Cerebellar nuclear complex (tissue), 1 donor: ENCODE measurements around the gene GALNT10.

Experiments used
- DNase-seq, 2 experiments: peaks; one replicate each; lab custom pipeline; 2025; lab: John Stamatoyannopoulos, UW

Gene GALNT10

DNA sequence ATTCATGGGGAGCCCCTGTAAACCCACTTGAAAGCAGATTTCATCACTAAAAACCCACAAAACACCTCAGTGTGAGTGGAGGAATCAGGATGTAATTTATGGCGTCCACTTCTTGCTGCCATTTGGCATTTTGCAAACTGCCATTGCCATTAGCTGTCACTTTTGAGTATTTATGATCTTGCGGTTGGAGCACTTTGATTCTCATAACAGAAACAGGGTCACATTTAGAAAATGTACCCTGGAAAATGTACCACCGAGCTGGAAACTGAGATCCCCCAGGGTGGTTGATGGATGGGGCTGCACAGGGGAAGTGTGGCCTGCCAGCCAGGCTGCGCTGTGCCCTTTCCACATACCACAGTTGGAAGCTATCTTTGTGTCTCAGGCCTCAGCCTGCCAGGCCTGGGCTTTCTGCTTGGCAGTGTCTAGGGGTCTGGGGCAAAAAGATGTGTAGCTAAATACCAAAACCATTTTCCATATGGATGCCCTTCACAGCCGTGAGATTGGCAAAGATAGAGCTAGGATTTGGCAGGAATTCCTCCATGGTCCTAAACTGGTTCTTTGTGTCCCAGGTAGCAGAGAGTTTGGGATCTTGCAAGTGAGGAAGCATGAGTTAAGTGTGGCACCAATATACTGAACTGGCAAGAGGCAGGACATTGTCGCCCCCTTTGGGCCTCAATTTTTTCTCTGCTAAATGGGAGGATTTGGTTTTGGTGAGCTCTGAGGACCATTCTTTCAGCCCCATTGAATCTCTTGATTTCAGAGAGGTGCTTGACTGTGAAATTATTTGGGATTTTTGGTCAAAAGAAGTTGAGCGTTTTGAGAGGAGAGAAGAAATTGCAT lies 46.2 kb downstream of the GALNT10 start:
- DNase-seq, result no peak

DNA sequence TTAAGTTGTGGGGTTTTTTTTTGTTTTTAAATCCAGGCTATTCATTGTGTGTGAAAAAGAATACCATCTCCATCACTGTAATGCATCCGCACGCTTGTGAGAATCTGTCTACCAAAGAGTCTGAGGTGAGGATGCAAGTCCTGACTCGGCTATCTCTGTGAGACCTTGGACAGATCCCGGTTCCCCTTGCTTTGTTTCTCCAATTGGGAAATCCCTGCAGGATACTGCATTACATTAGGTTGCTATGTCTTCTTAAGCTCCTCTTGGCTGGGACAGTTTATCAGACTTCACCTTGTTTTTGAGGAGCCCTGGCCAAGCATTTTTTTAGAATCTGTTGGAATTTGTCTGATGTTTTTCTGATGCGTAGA lies 46.8 kb downstream of the GALNT10 start:
- DNase-seq, result no peak

DNA sequence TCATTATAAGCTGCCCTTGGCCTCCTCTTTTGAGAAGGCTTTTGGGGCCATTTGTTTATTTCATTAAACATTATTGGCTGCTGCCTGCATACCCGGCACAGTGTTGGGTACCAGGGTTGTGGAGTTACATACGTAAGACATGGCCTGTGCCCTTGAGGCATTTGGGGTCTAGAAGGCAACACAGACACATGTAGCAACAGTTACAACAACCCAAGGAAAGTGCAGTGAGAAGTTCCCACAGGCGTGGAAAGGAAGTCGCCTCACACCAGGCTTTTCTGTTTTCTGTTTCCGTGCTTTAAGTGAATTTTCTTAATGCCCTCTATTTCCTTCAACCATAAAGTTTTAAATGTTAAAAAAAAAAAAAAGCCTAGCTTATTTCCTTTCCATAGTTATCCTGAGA lies 47.4 kb downstream of the GALNT10 start:
- no peak for DNase-seq

DNA sequence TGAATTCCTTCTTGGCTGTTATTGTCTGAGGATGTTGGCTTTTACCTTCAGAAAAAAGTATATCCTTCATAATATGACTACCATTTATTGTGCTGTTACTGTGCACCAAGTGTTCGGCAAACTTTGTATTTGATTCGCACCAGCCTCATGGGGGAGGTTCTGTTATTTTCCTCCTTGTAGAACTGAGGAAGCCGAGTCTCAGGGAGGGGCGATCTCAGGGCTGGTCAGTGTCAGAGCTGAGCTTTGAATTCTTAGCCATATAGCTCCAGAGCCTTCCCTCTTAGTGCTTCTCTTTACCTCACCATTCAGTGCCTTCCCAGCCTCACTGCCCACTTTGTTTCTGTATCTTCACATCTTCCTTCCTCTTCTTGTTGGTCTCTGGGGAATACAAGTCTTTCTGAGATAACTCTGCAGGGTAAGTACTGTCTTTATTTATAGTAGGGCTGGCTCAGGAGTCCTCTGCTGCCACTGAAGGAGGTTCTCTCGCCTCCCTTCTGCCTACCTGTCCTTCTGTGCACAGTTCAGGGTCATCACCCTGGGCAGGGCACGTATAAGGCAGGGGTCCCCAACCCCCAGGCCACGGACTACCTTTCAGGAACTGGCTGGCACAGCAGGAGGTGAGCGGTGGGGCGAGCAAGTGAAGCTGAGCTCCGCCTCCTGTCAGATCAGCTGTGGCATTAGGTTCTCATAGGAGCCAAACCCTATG lies 48.4 kb downstream of the GALNT10 start:
- DNase-seq, result no peak

DNA sequence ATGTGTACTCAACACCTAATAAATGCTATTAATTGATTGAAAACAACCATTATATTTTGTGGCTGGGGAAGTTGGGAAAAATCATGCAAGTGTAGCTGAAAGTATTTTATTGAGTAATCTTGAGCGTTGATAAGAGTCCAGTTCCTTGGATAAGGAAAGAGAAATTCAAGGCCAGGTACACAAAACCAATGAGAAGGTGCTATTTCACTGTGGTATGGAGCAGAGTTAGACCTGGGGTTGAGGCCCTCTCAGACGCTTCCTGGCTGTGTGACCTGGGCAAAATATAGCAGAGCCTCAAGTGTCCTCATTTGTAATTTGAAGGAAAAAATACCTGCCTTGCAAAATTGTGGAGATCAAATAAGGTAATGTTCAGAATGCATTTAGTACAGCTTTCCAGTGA lies 50.1 kb downstream of the GALNT10 start:
- no peak for DNase-seq

DNA sequence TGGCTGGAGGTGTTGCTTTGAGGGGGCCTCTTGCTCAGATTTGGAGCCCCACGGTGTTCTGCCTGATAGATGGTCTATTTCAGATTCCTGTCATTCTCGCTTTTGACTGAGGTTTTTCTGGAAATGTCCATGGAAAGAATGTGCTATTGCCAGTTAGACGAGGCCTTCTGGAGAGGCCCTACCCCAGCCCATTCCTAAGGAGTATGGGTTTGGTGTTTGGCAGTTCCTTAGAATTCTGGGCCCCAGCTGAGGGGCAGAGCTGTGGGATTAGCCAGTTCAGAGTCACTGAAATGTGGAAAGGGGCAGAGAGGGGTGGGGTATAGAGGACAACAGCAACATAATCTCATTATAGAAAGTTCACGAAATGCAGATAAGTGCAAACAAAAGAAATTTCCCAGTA lies 50.5 kb downstream of the GALNT10 start:
- no peak for DNase-seq

DNA sequence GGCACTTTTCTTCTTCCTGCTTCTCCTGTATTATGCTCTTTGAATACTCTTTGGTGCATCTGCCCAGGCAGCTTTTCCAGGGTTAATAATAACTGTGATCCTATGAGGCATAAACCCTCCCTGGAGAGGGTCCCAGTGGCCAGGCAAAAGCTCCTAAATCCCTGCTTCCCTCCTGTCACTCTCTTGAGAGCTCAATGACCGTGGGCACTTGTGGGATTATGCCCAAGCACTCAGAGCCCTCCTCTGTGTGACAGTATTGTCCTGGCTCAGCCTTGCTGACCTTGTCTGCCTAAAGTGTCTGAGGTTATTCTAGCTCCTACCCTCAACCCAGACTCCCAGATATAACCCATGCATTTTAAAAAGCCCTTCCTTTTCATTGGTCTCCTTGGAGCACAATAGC lies 51.9 kb downstream of the GALNT10 start:
- DNase-seq, result no peak

DNA sequence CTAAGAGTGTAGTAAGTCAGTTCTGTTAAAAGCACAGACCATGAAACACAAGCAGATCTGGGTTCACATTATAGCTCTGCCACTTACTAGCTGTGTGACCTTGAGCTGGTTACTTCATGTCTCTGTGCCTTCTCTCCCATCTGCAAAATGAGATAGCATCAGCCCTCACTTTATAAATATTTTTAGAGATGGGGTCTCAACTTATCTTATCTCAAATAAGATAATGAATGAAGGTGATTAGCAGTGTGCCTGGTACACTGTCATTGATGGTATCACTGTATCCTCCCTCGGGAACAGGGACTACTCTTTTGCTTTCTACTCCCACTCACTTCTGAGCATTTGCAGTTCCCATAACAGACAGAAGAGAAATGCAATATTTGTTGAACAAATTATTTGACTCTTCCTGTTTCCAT lies 52.4 kb downstream of the GALNT10 start:
- no peak for DNase-seq

DNA sequence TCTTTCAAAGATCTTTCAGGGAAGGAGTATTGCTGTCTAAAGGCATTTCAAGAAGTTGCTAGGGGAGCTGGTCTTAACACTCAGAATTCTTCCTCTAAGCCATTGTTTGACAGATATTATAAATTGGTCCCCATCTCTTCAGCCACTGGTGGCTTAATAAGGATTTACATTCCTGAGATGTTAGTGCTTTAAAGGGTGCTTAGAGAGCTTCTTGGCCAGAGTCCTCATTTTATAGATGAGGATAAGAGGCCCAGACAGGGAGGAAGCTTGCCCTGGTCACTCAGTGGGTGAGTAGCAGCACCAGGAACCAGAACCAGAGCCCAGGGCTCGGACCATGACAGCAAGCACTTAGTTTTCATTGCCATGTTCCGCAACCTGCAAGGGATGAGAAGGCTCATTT lies 53.2 kb downstream of the GALNT10 start:
- no peak for DNase-seq

DNA sequence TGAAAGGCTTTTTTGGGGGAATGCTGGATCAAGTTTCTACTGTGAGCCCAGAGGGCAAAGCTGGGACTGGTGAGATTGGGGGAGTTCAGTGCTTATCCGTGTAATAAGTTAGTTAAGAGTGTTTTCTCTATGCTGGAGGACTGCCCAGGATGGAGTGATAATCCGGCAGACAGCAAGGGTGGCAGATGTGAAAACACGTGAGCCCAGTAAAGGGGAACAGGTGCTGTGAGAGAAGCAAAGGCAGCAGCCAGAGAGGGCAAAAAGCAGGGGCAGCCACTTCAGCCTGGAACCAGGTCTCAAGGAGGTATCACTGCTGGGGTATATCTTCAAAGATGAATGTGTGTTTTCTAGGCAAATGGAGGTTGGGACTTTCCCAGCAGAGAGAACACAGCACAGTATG lies 53.9 kb downstream of the GALNT10 start:
- no peak for DNase-seq

DNA sequence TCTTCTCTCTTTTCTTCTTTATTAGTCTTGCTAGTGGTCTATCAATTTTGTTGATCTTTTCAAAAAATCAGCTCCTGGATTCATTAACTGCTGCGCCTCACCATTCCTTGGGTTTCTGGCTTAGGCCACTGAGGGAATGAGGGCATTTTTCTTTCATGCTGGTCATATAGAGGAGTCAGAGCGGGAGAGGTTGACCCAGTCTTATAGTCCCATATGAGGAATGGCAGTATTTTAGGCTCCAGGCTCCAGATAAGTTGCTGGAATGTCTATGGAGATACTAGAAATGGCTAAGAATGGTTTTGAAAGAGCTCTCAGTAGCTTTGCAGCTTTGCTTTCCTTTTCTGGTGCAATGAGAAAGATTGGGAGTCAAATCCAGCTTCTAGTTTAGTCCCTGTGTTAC lies 58.2 kb downstream of the GALNT10 start:
- no peak for DNase-seq

DNA sequence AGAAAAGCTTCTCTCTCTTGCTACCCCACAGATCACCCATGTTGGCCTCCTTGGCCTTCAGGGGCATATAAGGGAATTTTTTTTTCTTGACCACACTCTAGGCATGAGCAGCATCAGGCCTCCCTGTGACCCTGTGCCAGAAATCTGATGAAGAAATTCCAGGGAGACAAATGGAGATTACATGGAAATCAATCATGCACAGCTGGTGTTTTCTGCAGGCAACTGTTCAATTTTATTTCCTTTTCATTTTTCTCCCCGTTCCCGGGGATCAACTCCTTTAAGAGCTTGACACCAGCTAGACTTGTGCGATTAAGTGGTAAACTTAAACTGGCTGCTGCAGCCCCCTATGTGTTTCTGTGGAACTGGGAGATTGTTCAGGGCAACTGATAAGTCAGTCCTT lies 59.3 kb downstream of the GALNT10 start:
- no peak for DNase-seq

DNA sequence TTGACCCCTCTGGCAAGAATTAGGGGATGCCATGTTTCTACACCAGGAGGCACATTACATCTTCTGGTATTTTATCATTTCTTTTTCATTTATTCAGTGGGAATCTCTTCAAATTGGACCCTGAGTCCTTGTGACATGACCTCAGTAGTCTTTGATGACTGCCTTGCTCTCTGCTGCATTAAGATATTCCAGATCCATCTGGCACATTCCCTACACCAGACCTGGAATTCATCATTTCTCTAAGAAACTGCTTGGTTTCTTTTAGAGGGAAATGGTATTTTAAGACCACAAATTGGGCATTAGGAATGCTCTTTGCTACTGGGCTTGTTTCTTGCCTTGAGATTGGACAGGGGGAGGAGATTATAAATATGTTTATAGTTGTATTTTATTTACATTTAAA lies 61.0 kb downstream of the GALNT10 start:
- no peak for DNase-seq

DNA sequence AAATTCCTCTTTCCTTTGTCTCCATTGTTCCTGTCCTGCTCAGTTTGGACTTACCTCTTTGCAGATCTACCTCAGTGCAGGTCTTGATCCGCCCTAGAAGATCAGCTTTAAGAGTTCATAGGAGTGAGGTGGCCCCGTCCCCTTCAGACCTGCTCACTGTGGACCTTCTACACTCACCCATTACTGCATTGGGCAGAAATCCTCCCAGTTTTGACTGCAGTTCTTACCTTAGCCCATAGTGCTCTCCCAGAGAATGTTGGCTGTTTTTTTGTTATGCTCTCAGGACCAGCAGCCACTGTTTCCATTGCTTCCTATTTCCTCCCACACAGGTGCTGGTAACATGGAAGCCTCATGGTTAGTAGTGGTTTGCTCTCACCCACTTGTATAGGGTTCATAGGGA lies 63.3 kb downstream of the GALNT10 start:
- no peak for DNase-seq

DNA sequence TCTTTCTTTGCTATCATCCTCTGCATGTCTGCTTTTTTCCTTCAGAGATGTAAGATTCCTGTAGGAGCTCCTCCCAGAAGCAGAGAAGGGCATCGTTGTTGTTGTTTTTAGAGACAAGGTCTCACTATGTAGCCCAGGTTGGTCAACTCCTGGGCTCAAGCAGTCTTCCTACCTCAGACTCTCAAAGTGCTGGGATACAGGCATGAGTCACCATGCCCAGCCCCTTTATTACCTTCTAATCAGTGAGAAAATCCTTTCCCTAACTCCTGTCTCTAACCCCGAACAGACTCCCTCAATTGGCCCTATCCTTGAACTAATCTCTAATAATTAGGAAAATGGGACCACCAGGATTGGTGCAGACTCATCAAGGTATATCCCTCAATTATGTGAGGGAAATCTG lies 64.4 kb downstream of the GALNT10 start:
- no peak for DNase-seq

DNA sequence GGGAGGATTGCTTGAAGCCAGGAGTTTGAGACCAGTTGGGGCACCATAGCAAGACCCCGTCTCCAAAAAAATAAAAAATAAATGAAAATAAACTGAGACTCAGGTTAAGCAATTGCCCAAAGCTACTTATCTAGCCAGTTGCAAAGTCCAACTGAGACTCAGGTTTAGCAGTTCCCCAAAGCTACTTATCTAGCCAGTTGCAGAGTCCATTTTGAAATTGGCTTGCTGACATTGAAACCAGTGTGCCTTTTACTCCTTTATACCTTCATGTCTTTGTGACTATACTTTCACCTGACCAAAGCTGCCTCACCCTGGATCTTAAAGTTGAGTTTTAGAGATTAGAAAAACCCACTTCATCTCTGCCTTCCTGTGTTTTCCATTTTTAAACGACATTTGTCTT lies 66.5 kb downstream of the GALNT10 start:
- no peak for DNase-seq

DNA sequence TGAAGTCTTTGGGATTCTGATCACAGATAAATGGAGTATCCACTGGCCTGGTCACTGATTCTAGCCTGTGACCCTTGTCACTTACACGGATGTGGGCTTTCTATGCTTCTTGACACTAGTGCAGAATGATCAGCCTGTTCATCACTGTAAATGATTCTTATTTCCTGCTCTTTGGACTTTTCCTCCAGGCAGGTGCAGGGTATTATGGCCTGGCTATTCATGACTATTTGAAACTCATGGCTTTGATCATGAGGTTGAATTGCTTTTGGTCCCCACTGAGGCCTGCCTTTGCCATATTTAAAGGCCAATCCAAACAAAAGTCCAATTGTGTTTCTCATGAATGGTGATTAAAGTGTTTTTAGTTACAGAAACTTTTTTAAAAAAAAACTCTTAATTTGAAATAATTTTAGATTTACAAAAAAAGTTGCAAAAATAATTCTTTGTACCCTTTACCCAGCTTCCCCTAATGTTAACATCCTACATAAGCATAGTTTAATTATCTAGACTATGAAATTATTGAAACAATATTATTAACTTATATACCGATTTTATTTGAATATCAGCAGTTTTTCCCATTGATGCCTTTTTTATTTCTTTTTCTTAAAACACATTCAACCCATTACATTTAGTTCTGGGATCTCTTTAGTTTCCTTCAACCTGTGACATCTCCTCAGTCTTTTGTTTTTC lies 68.1 kb downstream of the GALNT10 start:
- no peak for DNase-seq

DNA sequence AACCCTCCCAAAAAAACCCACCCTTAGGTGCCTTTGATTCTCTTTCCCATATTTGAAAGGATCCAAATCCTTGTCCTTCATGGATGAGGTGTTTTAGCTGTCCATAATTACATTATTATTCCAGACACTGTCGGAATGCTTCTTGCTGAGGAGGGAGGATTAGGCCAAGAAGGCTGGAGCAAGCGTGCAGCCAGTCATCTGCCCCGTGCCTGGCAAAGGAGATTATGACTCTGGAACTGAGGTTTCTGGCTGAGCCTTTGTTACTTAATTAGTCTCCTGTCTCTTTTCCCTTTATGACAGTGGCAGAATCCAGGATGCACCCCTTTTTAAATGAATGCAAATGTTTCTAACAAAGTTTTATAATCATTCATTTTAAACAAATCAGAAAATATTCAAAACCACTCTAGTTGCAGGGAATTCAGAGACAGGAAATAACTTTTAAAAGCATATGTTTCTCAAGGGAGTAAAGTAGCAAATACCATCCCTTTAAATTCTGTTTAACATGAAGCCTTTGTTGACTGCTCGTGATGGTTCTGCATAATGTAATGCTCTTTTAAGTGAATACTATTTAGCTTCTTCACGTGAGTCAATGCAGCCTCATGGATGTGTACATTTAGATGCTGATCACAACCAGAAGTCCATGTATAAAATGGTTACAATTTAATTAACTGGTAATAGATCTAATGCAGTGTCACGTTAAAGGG lies 69.8 kb downstream of the GALNT10 start:
- no peak for DNase-seq

DNA sequence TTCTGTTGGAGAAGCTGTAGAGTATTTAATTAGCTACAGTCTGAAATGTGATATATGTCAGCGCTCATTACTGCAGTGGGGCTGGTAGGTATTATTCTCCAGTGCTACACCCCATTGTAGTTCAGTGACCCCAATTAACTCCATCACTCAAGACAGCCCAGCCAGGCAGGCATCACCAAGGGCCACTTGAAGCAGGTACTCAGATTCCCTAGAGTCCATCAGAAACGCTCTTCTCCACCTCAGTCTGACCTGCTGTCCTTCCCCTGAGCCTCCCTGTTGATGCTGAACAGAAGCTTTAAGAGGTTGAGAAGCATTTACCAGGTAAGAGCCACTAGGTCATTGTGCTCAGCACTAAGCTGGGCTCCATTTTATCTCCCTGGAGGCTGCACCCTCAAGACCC lies 71.8 kb downstream of the GALNT10 start:
- no peak for DNase-seq

DNA sequence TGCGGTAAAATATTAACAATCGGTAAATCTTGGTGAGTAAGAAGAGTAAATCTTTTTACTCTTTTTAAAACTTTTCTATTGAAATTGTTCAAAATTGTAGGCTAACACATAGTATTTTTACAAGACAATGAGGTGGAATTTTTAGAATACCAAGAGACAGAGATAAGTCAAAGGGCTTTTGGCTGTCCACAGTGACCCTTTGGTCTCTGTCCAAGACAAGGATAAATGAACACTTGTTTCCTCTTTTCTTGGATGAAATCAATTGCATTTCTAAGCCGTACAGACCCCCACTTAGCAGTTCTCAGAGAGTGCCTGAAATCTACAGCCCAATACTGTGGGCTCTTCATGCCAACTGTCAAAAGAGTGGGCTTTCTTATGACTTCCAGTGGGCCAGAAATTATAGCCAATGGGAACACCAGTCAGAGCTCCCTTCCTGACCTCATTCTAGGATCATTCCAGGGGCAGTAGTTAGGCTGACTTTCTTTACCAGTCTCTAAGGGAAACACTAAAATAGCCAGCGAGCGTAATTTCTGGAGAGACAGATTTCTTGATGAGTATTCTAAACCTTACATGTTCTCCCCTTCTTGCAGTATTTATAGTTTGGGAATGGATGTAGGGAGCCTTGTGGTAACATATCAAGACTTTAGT lies 74.1 kb downstream of the GALNT10 start:
- no peak for DNase-seq

DNA sequence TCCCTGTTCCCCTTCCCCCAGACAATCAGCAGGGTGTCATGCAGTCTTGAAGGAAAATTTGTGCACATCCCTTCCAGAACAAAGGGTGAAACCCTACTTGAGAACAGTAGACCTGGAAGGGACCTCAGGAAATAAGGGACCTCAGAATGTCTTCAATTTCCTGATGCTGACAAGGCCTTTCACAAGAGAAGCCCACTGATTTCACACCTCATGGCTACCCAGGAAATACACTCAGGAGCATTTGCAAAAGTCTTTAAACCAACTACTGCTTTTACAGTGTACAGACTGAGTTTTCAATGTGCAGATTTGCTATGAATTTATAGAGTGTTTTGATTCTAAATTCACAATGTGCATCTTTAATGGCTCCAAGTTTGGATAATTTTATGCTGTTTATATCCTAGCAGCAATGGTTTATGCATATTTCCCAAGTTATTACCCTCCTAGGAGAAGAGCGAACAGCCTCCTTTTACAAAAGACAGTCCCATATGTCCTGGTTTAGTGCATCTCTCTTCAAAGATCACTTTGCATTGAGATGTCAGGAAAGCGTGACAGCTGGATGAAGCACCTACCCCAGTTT lies 74.8 kb downstream of the GALNT10 start:
- DNase-seq, result no peak

DNA sequence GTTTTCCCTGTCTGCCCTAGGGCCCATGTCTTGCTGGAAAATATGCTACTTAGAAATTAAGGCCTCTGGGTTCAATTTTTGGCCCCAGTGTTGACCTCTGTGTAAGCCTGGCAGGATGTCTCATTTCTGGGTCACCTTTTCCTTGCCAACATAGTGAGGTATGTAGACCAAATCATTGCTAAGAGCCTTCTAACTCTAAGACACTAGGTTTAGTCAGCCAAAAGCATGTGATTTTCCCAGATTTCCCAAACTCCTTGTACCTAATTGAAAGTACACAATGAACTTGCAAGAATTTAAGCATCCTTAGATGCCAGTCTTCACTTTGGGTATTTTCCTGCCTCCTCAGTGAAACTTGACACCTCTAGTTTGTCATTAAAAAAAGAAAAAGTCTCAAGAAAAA lies 77.0 kb downstream of the GALNT10 start:
- no peak for DNase-seq
